Heart left ventricle (tissue), 16 donors: Measurements from ENCODE around the gene PANK4. TPM values are rescaled to one million over a fixed set of nuclear protein-coding genes. Genes with fewer than 3 reads are reported as not detected.

Experiments used
- ATAC-seq, 4 donors: fragments of 200-7000 bp; cut with Tn5 transposase; one replicate each; pipeline ENCODE4 v1.9.1; 2020 to 2022; ENCODE audit warnings: moderate library complexity in 4 of 4, mild to moderate bottlenecking in 3 of 4, moderate number of reproducible peaks in 1 of 4
- DNase-seq, 5 donors: peaks; one replicate each; pipeline ENCODE4 v3.0.0-alpha.2; 2020
- H3K27ac ChIP-seq, 12 donors: fragments of 200-600 bp; sonication (generic) in 4 of 12; one replicate each; pipeline versions ENCODE4 v1.5.0 to v1.8.0; 2016 to 2022; ENCODE audit warnings: mild to moderate bottlenecking in 2 of 12
- H3K27me3 ChIP-seq, 9 donors: fragments of 200-600 bp; sonication (generic) in 2 of 9; one replicate each; pipeline versions ENCODE4 v1.5.1 to v1.8.0; 2016 to 2022; ENCODE audit warnings: mild to moderate bottlenecking in 3 of 9
- H3K36me3 ChIP-seq, 9 donors: fragments of 200-600 bp; sonication (generic) in 2 of 9; one replicate each; pipeline versions ENCODE4 v1.5.0 to v1.8.0; 2018 to 2022; ENCODE audit warnings: mild to moderate bottlenecking in 2 of 9
- H3K4me1 ChIP-seq, 12 donors: fragments of 200-600 bp; sonication (generic) in 4 of 12; one replicate each; pipeline versions ENCODE4 v1.5.0 to v1.8.0; 2016 to 2022; ENCODE audit warnings: mild to moderate bottlenecking in 3 of 12
- H3K4me3 ChIP-seq, 12 donors: fragments of 200-600 bp; sonication (generic) in 4 of 12; one replicate each; pipeline versions ENCODE4 v1.5.0 to v1.8.0; 2017 to 2022; ENCODE audit warnings: mild to moderate bottlenecking in 9 of 12, moderate library complexity in 4 of 12
- H3K9me3 ChIP-seq, 12 donors: fragments of 200-600 bp; sonication (generic) in 4 of 12; one replicate each; pipeline versions ENCODE4 v1.5.0 to v1.8.0; 2016 to 2022; ENCODE audit warnings: mild to moderate bottlenecking in 1 of 12
- POLR2A ChIP-seq, 2 donors: fragments of 450-650 bp; IDR thresholded peaks; one replicate each; pipeline ENCODE4 v1.6.1; 2017; ENCODE audit warnings: antibody characterized with exemption in 2 of 2, mild to moderate bottlenecking in 2 of 2, moderate library complexity in 2 of 2
- WGBS, 4 donors: extraction: QIAGEN DNeasy Blood & Tissue Kit in 2 of 4; methylation state at CpG; one replicate each; pipeline versions ENCODE4 v1.1.5 to v1.1.7; 2013 to 2018; 5-methylcytosine and 5-hydroxymethylcytosine counted together
- intact Hi-C, 10 donors: fragments of 100-400 bp; cut with DNase I; formaldehyde crosslinking; loops; one replicate each; pipeline versions ENCODE4 v1.11.1 to v1.14.2; 2022
- polyA plus RNA-seq, 2 donors: library from polyadenylated mRNA; stranded (reverse); fragments of 200-250 nt; gene quantifications; one replicate each; pipeline ENCODE4 v1.2.3, GENCODE V29; 2013
- total RNA-seq, 9 donors: library from RNA; depleted of rRNA in 2 of 9; stranded (reverse); fragments of >200 nt in 2 of 9; fragmentation: NEBNext Ultra II Directional in 3 of 9; extraction: Animal tissue kit (Norgen Biotek cat#: 25700) in 3 of 9; gene quantifications; one replicate each; pipeline versions ENCODE4 v1.1.0 to v1.2.4, GENCODE V29; 2016 to 2023
- TF ChIP-seq, protein P1 (sequence below), 12 donors: fragments of 200-600 bp; sonication (generic) in 4 of 12; IDR thresholded peaks; one replicate each; pipeline versions ENCODE4 v1.5.0 to v1.8.0; 2018 to 2022; ENCODE audit warnings: antibody characterized with exemption in 12 of 12, mild to moderate bottlenecking in 5 of 12
- donor health status: ischemic (EF 13 %, LVEDD 7.1; RV severe dilation, severe dysfunction).
- donor health status: healthy with polysubstance abuse.
- donor health status: DM: no; HTN: yes; CAD: no.
- donor health status: DM: no; HTN: no; CAD: no.
- donor health status: ischemic (EF 25% LVEDD 6.9; RV normal size, moderate dysfunction).
- donor health status: ischemic (EF 25% LVEDD 5.7; RV mildly dilated, moderate dysfunction).
- donor health status: healthy.
- donor health status: DM: yes; HTN: yes; CAD: no.
- donor health status: ischemic (EF 35%, LVEDD 5.7; RV mildly dilated, moderate dysfunction).
- donor health status: nonischemic (EF 11% LVEDD 7.7; RV severe dilation, severe dysfunction).
- donor health status: DM: yes; HTN: yes; CAD: no.
- donor health status: PGD.
- donor health status: ischemic (EF 29% LVEDD 5.4; RV normal size, mild dysfunction).
- donor health status: nonischemic (EF 23%, LVEDD 6.1; RV moderate dilation, normal function).

Gene PANK4
- total and polyA plus RNA-seq, 11 donors, result 27.2 to 43.0 (median 34.4) TPM

GRCh38 chr1:2556277-2556677 is 29.9 kb upstream of the PANK4 start, which contains the start of gene TNFRSF14:
Gene TNFRSF14, plus strand, starts transcription at chr1:2556371. Its CDS starts 294 bp downstream, at chr1:2556665.
- intact Hi-C loops, result loop anchor here in 3 of 10 donors (1.0 to 2.0 kb wide), 3 partner anchors 19 to 23 kb away; no protein-coding TSS in a partner anchor
- no peaks in the 10 kb centered on the region for H3K9me3 ChIP-seq
- H3K4me3 ChIP-seq, result peak within 1 kb of the TSS; percentile 28 to 83 (median 65)
- H3K27me3 ChIP-seq, result peaks cover 0 to 5% (median 0%) of the 10 kb centered on the region in 9 donors
- H3K4me1 ChIP-seq, result peaks cover 0 to 50% (median 29%) of the 10 kb centered on the region in 12 donors
- H3K27ac ChIP-seq, result peak within 1 kb of the TSS; percentile 82 to 99 (median 91)
- ATAC-seq (peak; percentile 25 to 55 (median 48)), DNase-seq (peak; percentile 49 to 80 (median 62))
- no peak for TF ChIP-seq POLR2A (IDR thresholded peaks at IDR 0.05)
- TF ChIP-seq, protein P1, sequence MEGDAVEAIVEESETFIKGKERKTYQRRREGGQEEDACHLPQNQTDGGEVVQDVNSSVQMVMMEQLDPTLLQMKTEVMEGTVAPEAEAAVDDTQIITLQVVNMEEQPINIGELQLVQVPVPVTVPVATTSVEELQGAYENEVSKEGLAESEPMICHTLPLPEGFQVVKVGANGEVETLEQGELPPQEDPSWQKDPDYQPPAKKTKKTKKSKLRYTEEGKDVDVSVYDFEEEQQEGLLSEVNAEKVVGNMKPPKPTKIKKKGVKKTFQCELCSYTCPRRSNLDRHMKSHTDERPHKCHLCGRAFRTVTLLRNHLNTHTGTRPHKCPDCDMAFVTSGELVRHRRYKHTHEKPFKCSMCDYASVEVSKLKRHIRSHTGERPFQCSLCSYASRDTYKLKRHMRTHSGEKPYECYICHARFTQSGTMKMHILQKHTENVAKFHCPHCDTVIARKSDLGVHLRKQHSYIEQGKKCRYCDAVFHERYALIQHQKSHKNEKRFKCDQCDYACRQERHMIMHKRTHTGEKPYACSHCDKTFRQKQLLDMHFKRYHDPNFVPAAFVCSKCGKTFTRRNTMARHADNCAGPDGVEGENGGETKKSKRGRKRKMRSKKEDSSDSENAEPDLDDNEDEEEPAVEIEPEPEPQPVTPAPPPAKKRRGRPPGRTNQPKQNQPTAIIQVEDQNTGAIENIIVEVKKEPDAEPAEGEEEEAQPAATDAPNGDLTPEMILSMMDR (IDR thresholded peaks at IDR 0.05), result peak in 1 of 12 donors; percentile 8
- H3K36me3 ChIP-seq, result peaks cover 0 to 37% (median 16%) of the 10 kb centered on the region in 9 donors
- 5 to 10% (median 9%) methylated on average over 16 of the region's 16 CpGs for WGBS, 4 donors

DNA sequence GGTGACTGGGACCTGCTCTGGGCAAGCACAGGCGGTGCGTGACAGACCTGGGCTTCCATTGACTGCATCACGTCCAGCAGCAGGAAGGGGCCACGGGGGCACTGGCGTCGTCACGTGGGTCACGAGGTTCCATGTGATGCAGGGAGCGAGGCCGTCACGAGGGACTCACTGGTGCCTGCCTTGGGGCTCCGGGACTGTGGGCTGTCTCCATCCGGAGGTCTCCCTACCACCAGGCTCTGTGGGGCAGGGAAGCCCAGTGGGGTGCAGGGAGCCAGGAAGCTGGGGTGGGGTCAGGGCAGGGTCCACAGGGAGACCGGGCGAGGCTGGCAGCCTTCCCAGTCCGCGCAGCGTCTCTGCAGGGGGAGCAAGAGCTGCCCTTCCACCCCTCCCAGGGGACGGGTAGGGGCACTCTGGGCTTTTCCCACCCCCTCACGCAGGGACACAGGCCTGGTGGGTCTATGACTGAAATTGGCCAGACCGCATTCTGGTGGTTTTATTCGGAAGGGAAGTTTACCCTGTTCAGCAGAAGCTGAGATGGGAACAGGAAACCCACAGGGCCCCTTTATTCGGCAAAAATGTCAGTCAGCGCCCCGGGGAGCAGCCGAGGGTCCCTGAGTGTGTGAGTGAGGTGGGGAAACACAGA is 29.4 kb upstream of the PANK4 start:
- peak; percentile 40 to 71 (median 52) for ATAC-seq
- Histone ChIP-seq H3K27me3 (peaks cover 0 to 5% (median 0%) of the 10 kb centered on the region in 9 donors), H3K4me3 (peak overlapping the region; percentile 28 to 83 (median 65)), H3K4me1 (peaks cover 0 to 50% (median 29%) of the 10 kb centered on the region in 12 donors), H3K27ac (peak overlapping the region; percentile 82 to 99 (median 91)), H3K9me3 (no peaks in the 10 kb centered on the region), H3K36me3 (peaks cover 0 to 32% (median 14%) of the 10 kb centered on the region in 9 donors)
- peak in 1 of 2 donors; percentile 46 for TF ChIP-seq POLR2A (IDR thresholded peaks at IDR 0.05)
- TF ChIP-seq, protein P1 (IDR thresholded peaks at IDR 0.05), result peak in 1 of 12 donors; percentile 1
- 21 to 30% (median 22%) methylated on average over 12 to 26 of the region's 26 CpGs for WGBS, 4 donors
- peak; percentile 79 to 91 (median 85) for DNase-seq
- intact Hi-C loops, result loop anchor here in 3 of 10 donors (1.0 to 2.0 kb wide), 3 partner anchors 19 to 23 kb away; no protein-coding TSS in a partner anchor

DNA sequence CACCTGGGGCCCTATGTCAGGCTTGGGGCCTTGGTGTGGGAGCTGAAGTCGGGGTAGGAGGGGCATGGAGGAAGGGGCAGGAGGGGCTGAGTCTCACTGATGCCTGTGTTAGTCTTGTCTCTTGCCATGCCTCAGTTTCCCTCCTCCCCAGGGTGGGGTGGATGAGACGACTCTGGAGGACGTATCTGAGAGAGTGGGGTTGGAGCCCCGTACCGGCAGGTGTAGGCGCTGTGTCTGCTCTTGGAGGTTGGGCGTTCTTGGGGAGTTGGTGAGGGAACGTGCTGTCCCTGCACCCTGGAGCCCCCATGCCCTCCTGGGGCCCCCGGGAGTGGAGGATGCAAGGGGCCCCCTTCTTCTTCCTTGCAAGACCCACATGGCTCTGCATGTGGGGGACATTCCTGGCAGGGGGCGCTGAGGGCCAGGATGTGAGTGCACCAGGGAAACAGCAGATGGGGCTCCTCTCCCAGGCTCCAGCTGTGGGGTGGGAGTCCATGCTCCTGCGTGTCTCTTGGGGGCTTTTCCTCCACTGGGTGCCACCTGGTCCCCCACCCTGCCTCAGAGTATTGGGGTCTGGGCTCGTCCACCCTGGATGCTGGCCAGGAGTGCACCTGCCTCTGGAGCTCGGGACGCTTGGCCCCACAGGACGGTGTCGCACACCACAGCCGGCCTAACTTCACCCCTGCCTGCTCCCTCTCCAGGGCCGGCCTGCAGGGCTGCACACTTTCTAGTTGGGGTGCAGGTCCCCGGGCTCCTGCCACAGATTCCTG is 28.4 kb upstream of the PANK4 start:
- TF ChIP-seq POLR2A (IDR thresholded peaks at IDR 0.05), result no peak
- TF ChIP-seq, protein P1 (IDR thresholded peaks at IDR 0.05), result peak in 11 of 12 donors; percentile 30 to 59 (median 42)
- Histone ChIP-seq H3K4me1 (peaks cover 0 to 52% (median 29%) of the 10 kb centered on the region in 12 donors), H3K4me3 (peak overlapping the region in 6 of 12 donors; percentile 68 to 83 (median 80)), H3K27me3 (peaks cover 0 to 5% (median 0%) of the 10 kb centered on the region in 9 donors), H3K27ac (peak overlapping the region in 10 of 12 donors; percentile 82 to 99 (median 92)), H3K36me3 (peaks cover 0 to 22% (median 5%) of the 10 kb centered on the region in 9 donors), H3K9me3 (no peaks in the 10 kb centered on the region)
- intact Hi-C loops, result no loop called here
- ATAC-seq, result no peak
- DNase-seq, result peak in 1 of 5 donors; percentile 54
- WGBS, 4 donors, result 52 to 74% (median 56%) methylated on average over 12 to 19 of the region's 19 CpGs
